Measurements from ENCODE around the gene MEF2D. TPM values are rescaled to one million over a fixed set of nuclear protein-coding genes. Genes with fewer than 3 reads are reported as not detected.

Gene MEF2D
- total RNA-seq, 1 experiment from 2014 or later, result 7.3 TPM

DNA sequence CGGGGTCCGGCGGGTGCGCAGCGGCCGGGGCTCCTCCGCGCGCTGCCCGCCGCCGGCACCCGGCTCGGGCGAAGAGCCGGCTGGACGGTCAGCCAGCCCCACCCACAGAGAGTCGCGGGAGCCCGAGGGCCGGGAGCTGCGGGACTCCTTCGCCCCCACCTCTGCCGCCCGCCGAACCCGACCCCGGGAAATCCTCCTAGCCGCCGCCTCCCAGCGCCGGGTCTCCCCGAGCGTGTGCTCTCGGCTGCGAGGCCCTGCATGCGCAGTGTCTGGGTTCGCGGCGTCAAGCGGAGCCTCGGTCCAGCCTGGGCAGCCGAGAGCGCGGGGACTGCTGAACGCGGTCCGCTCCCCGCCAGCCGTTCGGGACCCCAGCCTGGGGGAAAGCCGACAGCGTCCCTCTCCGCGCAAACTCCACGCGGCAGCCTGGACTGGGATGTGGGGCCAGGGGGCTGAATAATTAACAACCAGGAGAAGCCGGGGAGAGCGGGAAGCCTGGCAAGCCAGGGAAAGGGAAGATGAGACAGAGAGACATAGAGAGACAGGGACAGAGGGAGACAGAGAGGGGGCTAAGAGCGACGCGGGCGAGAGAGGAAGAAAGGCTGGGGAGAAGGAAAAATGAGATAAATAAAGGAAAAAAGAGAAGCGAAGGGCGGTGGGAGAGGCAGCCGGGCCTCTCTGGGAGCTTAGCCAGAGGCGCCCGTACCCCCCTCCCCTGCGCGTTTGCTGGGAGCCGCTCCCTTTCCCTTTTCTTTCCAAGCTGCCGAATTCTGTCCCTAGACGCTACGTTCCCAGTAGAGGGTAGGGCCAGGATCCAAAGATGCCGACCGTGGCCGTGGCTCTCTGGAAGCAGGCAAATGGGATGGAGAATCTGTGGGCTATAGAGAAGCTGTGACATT lies 64.2 kb downstream of the MEF2D start:
- in situ Hi-C loops (cut with HindIII; ENCODE audit: low sequenced_read_pairs), result no loop called here
- peak; percentile 51 for DNase-seq (ENCODE audit: low spot score)

DNA sequence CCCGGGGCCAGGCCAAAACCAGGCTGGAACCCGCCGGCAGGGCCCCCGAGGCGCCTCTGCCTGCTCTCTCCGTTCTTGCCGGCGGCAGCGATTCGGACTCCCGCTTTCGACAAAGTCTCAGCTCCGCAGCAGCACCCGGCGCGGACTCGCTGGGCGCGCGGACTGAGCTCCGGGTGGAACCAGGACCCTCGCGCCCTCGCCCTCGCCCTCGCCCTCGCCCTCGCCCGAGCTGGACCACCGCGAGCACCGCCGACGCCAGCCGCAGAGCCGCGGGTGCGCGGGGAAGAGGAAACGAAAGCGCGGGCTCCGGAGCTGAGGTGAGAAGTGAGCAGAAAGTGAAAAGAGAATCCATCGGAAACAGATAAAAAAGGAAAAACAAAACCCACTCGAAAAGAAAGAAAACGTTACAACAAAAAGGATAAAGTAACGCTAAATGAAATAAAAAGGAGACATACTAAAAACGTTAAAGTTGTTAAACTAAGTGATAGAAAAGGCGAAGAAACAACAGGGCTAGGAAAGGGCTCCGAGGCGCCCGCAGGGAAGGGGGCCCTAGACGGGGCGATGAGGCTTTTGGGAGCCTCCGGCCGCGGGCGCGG lies 64.9 kb downstream of the MEF2D start:
- no peak for DNase-seq (ENCODE audit: low spot score)
- in situ Hi-C loops (cut with HindIII; ENCODE audit: low sequenced_read_pairs), result no loop called here

DNA sequence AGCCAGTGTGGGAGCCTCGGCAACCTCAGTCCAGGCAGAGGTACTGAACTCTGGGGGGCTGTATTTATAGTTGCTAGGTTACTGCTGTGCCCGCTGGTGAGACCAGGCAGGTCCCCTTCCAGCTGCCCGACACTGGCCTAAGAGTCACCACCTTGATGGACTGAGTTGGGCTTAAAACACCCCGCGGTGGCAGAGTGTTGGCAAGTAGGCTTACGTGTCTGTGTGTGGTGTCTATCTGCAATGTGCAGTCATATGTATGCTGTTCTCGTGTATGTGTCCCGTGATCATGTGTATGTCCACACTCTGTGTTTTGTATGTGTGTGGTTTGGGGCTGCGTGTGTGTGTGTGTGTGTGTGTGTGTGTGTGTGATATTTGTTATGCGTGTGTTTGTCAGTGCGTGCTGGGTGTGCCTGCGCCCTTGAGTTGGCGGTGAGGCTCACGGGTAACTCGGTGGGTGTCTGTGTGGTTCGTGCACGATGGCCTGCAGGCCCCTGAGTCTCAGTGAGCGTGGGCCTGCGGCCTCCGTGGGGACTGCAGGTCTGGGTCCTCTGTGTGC lies 65.5 kb downstream of the MEF2D start:
- in situ Hi-C loops (cut with HindIII; ENCODE audit: low sequenced_read_pairs), result loop anchor here (5.0 kb wide), 1 partner anchor 63 kb away; no protein-coding TSS in a partner anchor
- no peak for DNase-seq (ENCODE audit: low spot score)

GRCh38 chr1:156433602-156434001 lies 67.0 kb downstream of the MEF2D start:
- in situ Hi-C loops (cut with HindIII; ENCODE audit: low sequenced_read_pairs), result loop anchor here (5.0 kb wide), 1 partner anchor 61 kb away; no protein-coding TSS in a partner anchor
- no peak for DNase-seq (ENCODE audit: low spot score)

DNA sequence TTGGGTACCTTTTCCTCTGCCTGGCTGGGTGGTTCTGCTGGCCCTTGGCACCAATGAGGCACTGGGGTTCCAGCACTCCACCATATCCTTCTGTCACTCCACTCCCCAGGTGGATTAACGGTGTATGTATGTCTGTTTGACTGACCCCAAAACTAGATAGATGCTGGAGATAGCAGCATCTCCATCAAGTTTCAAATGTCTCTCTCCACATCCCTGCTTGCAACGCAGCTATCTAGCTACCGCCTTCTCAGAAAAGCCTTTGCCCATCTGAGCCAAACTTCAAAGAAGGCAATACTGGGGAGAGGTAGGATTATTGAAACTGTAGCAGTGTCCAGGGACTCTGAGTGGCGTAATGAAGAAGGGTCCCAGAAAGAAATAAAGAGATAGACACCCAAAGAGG lies 67.5 kb downstream of the MEF2D start:
- in situ Hi-C loops (cut with HindIII; ENCODE audit: low sequenced_read_pairs), result loop anchor here (5.0 kb wide), 1 partner anchor 61 kb away; no protein-coding TSS in a partner anchor
- DNase-seq (ENCODE audit: low spot score), result no peak

DNA sequence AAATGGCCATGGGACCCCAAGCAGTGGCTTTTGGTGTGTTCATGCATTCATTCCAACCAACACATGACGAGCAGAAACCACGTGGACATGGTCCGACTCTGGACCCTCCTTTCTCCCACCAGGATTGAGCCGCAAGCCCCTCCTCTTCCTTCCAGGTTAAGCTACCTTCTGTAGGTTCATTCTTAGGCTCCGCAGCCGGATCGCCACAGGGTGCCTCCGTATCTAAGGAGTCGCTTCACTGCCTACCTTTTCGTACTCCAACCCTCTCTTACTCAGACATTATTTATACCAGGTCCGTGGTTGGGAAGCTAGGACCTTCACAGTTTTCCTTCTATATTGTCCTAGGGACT lies 67.9 kb downstream of the MEF2D start:
- in situ Hi-C loops (cut with HindIII; ENCODE audit: low sequenced_read_pairs), result loop anchor here (5.0 kb wide), 1 partner anchor 60 kb away; no protein-coding TSS in a partner anchor
- DNase-seq (ENCODE audit: low spot score), result no peak

DNA sequence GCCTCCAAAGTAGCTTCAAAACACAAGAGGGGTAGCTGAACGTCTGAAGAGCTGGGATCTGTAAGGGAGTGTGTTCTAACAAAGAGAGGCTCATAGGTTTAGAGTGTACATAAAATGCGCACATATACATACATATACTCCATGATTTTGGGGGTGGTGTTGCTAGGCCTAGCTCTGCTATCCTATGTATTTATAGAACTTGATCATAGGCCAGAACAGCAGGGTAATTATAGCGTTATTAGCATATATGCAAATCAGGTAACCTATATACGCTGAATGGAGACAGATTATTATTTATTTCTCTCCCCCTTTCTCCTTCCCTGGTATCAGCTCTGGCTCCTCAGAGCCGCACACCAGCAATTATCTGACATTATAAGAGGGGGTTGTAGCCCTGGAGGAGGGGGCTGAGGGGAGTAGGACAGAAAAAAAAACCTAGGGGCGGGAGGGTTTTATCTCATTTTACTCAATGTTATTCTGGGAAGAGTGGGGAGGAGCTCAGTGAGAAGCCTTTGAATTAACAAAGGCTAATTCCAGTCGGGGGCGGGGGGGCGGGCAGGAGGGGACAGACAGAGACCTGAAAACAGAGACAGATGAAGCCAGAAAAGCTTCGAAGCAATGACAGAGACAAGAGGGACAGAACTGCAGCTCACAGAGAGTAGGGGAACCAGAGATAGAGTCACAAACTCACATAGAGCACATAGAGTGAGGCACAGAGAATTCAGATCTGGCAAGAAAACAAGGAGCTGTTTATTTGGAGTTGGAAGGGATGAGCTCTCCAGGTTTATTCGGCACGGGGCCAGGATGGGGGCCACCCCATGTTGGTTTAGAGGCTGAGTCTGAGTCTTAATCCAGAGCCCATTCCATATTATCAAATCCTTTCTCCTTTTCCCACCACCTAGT lies 68.6 kb downstream of the MEF2D start:
- in situ Hi-C loops (cut with HindIII; ENCODE audit: low sequenced_read_pairs), result loop anchor here (5.0 kb wide), 1 partner anchor 60 kb away; no protein-coding TSS in a partner anchor
- DNase-seq (ENCODE audit: low spot score), result no peak

DNA sequence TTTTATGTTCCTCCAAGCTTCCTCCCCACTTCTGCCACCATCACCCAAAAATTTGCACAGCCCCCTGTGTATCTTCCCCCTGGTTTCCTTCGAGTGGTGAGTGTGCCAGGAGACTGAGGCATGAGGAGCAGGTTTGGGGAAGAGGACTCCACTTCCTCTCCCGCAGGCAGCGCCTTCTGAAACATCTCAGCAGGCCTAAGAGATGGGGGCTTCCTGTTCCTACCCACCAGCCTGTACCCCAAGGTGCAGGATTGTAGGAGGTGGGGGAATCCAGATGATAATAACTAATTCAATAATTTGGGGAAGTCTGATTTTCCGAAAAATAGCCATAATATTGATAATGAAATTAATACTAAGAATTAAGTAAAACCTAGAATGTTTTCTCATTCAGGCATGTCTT lies 69.2 kb downstream of the MEF2D start:
- DNase-seq (ENCODE audit: low spot score), result no peak
- in situ Hi-C loops (cut with HindIII; ENCODE audit: low sequenced_read_pairs), result loop anchor here (5.0 kb wide), 1 partner anchor 59 kb away; no protein-coding TSS in a partner anchor

- in situ Hi-C loops (cut with HindIII; ENCODE audit: low sequenced_read_pairs), result loop anchor here (5.0 kb wide), 1 partner anchor 59 kb away; no protein-coding TSS in a partner anchor
- DNase-seq (ENCODE audit: low spot score), result no peak
These were observed 69.7 kb downstream of the MEF2D start for GRCh38 chr1:156430866-156431265.

DNA sequence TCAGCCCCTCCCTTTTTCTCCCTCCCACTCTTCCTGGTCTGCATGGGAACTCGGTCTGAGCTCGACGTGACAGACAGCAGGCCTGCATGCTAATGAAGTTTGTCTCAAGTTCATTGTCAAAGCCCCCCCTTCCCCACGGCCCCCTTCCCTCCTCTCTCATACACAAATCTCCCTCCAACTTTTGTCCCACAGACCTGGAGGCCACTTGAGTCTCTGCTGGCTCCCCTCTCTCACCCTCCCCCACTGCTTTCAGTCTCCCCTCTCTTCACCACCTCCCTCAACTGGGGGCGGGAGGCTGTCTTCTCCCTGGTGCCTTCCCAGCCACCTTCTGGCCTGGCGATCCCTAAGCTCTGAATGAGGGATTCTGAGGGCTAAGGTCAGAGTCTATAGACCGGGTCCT lies 70.3 kb downstream of the MEF2D start:
- no peak for DNase-seq (ENCODE audit: low spot score)
- in situ Hi-C loops (cut with HindIII; ENCODE audit: low sequenced_read_pairs), result loop anchor here (5.0 kb wide), 1 partner anchor 58 kb away; no protein-coding TSS in a partner anchor

DNA sequence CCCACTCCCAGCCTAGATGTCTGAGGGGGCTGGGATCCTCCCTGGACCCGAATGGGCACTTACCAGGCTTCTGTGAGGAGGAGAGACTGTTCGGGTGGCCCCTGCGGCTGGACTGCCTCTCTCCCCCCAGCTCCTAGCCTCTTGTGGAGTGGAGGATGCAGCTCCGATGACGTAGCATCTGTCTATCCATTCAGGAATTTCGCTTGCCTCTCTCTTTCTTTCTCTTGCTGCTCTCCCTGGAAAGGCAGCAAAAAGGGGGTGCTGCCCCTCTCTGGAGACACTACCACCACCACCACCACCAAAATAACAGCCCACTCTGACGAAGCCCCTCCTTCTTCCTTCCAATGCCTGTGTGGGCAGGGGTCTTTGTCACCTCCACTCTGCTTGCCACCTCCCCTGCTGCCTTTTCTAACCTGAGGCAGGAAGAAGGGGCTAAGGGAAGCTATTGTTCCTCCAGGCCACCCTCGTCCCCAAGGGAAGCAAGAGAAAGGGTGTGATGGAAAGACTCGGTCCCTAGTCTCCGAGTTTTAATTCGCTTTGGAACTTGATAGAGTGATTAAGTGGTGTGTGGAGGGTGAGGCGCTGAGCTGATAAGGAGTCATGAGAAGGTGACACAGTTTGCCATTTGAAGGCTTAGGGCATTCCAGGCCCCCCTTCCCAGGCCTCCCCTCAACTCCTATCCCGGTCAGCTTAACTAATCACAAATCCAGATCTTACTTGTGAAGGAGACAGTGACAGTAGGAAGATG lies 71.1 kb downstream of the MEF2D start:
- DNase-seq (ENCODE audit: low spot score), result peak; percentile 59
- in situ Hi-C loops (cut with HindIII; ENCODE audit: low sequenced_read_pairs), result loop anchor here (5.0 kb wide), 1 partner anchor 57 kb away; no protein-coding TSS in a partner anchor

DNA sequence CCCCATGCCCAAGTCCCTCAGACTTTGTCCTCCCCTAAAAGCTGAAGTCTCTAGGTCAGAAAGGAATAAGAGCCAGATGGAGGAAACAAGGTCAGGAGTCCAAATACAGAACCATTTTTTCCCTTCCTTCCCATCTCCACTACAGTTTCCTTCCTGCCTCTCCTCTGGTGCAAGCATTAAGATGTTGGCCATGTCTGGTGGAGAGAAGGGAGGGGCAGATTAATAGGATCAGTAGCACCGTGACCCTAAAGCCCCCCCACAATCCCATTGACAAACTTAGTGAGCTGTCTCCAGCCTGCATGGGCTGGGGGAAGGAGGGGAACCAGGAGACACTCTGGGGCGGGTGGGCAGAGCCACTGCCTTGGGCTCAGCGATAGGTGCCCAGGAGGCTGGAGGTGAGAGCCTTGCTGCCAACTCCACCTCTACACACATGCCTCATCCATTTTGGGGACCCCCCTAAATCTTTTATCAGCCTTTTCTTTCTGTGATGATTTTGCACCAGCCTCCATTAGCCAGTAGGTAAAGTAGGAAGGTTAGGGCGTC lies 71.8 kb downstream of the MEF2D start:
- in situ Hi-C loops (cut with HindIII; ENCODE audit: low sequenced_read_pairs), result no loop called here

GRCh38 chr1:156427957-156428356 lies 72.6 kb downstream of the MEF2D start:
- no peak for DNase-seq (ENCODE audit: low spot score)
- in situ Hi-C loops (cut with HindIII; ENCODE audit: low sequenced_read_pairs), result no loop called here

More for the DNA sequence above, 71.8 kb downstream of the MEF2D start:
- DNase-seq (ENCODE audit: low spot score), result no peak

DNA sequence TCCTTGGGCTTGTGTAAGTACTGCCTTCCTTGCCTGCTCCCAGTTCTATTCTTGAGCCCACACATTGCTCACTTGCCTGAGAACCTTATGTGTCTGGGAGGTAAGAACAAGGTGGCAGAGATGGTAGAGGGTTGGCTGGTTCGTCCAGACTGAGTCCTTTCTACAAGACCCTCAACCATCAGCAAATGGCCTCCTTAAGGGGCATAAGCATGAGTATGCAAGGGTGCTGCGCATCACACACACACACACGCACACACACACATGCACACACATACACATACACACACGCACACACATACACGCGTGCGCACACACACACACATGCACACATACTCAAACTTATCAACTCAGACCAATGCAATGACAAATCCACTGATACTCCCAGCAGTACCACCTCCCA lies 74.6 kb downstream of the MEF2D start:
- DNase-seq (ENCODE audit: low spot score), result no peak
- in situ Hi-C loops (cut with HindIII; ENCODE audit: low sequenced_read_pairs), result no loop called here

DNA sequence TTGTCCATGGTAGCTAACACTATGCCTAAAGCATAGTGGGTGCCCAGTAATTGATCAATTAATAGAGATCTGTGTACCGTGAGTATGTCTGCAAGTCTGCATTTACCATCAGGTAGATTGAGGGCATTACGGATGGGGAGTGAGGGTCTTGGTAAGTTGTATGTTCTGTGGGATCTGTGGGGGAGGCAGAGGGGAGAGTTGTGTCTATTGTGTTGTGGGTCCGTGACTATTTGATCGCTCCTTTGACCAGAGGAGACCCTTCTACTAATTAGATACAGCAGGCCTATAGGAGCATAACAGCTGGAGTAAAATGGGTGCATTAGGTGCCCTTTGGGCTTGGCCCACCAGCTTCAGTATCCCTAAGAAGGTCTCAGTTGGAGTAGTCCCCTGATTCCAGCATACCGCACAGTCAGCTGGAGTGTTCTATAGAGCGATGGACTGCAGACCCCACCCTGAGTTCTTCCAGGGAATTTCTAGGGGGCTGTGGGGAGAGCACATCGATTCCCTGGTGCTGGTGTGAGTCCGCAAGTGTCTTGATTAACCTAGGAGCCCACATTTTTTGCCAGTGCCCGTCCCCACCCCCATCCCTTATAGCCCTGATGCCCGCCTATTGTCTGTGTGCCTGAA lies 75.7 kb downstream of the MEF2D start:
- in situ Hi-C loops (cut with HindIII; ENCODE audit: low sequenced_read_pairs), result no loop called here
- DNase-seq (ENCODE audit: low spot score), result no peak

- no peak for DNase-seq (ENCODE audit: low spot score)
- in situ Hi-C loops (cut with HindIII; ENCODE audit: low sequenced_read_pairs), result no loop called here
These were observed 76.9 kb downstream of the MEF2D start for GRCh38 chr1:156423422-156424352.
